ENCODE measurements around the gene ERVFRD-1.

Gene ERVFRD-1

DNA sequence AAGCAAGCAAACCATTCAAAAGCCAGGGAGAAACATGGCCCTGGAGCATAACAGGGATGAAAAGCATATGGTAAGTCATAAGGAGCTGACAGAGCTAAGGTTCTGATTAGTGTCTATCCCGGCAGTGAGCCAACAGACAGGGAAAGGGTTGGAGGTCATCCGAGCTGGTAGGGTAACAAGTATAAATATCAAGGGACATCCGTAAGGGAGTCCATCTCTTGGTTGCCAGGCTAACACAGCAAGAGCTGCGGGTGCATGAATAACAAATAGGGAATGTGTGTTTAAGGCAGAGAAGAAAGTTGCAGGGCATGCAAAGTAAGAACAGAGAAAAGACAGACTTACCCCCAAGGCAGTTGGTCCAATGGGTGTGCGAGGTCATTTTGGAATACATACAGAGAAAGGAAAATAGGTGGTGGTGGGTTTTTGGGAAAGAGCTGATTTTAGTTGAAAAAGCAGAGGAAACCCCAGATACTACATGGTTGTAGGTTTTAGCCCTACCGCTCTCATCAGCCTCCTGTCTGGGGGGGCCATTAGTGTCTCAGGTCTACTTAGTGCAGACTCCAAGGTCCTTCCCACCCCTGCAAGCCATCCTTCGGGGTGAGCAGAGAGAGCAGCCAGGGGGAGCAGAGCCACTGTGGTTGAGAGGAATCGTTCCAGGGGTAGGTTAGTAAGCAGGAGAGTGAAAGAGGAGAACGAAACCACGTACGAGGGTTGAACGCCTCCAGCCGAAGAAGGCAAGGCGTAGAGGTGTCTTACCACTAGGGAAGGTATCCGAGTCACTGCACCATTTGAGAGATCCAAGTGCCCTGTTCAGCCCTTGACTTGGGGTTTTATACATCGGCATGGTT, at the start of gene ERVFRD-1:
Gene ERVFRD-1 (minus strand): TSS at position 805 of the 848 bp plus-strand sequence. CDS start 6,415 bp downstream, outside the sequence.
- no peak within 1 kb of the TSS for H3K4me3 ChIP-seq (replicated peaks; ENCODE audit: low read depth, low read length)
- TF ChIP-seq, protein P1, sequence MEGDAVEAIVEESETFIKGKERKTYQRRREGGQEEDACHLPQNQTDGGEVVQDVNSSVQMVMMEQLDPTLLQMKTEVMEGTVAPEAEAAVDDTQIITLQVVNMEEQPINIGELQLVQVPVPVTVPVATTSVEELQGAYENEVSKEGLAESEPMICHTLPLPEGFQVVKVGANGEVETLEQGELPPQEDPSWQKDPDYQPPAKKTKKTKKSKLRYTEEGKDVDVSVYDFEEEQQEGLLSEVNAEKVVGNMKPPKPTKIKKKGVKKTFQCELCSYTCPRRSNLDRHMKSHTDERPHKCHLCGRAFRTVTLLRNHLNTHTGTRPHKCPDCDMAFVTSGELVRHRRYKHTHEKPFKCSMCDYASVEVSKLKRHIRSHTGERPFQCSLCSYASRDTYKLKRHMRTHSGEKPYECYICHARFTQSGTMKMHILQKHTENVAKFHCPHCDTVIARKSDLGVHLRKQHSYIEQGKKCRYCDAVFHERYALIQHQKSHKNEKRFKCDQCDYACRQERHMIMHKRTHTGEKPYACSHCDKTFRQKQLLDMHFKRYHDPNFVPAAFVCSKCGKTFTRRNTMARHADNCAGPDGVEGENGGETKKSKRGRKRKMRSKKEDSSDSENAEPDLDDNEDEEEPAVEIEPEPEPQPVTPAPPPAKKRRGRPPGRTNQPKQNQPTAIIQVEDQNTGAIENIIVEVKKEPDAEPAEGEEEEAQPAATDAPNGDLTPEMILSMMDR (IDR thresholded peaks at IDR 0.05; ENCODE audit: low read length, missing control alignments): no peak
- DNase-seq (ENCODE audit: low read depth): no peak

DNA sequence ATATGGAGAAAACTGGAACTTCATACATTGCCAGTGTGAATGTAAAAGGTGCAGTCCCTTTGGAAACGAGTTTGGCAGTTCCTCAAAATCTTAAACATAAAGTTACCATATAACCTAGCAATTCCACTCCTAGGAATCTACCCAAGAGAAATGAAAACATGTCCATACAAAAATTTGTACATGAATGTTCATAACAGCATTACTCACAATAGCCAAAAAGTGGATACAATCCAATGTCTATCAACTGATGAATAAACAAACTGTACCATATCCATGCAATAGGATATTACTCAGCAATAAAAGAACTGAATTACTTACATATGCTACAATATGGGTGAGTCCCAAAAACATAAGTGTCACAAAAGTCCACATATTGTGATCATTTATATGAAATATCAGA, 48.7 kb upstream of the ERVFRD-1 start:
- TF ChIP-seq, protein P1 (IDR thresholded peaks at IDR 0.05; ENCODE audit: low read length, missing control alignments): no peak
- DNase-seq (ENCODE audit: low read depth): peak; percentile 30
- no peak overlapping the region for H3K4me3 ChIP-seq (replicated peaks; ENCODE audit: low read depth, low read length)

GRCh38 chr6:11155589-11155988, 44.1 kb upstream of the ERVFRD-1 start:
- no peak overlapping the region for H3K4me3 ChIP-seq (replicated peaks; ENCODE audit: low read depth, low read length)
- TF ChIP-seq, protein P1 (IDR thresholded peaks at IDR 0.05; ENCODE audit: low read length, missing control alignments): no peak
- DNase-seq (ENCODE audit: low read depth): no peak

DNA sequence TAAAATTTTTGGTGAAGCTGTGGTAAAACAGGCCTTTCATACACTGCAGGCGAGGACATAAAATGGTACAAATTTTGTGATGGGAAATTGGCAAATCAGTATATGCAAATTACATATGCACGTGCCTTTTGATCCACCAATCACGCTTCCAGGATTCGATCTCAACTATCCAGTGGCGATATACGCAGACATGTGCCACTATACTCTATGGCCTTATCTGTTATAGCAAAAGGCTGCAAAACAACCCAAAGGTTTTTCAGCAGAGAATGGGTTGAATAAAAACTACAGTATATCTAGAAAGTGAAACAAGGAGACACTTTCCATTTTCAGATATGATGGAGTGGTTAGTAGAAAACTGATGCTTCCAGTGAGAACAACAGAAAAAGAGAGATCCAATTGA, 41.9 kb upstream of the ERVFRD-1 start:
- no peak overlapping the region for H3K4me3 ChIP-seq (replicated peaks; ENCODE audit: low read depth, low read length)
- TF ChIP-seq, protein P1 (IDR thresholded peaks at IDR 0.05; ENCODE audit: low read length, missing control alignments): no peak
- DNase-seq (ENCODE audit: low read depth): no peak

DNA sequence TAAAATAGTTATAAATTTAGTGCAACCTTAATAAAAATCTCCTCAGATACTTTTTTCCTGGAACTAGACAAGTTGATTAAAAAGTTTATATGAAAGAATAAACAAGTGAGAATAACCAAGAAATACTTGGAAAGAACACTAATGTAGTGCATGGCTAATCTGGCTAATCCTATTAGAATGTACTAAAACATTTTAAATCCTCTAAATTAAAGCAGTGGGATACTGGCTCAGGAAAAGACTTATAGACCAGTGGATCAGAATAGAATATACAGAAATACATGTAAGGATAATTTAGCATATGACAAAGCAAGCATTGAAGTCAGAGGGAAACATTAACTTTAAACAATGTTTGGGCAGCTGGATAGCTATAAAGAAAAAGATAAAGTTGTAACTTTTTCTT, 41.1 kb upstream of the ERVFRD-1 start:
- no peak for DNase-seq (ENCODE audit: low read depth)
- no peak overlapping the region for H3K4me3 ChIP-seq (replicated peaks; ENCODE audit: low read depth, low read length)
- TF ChIP-seq, protein P1 (IDR thresholded peaks at IDR 0.05; ENCODE audit: low read length, missing control alignments): no peak

GRCh38 chr6:11151488-11151887, 40.0 kb upstream of the ERVFRD-1 start:
- H3K4me3 ChIP-seq (replicated peaks; ENCODE audit: low read depth, low read length): no peak overlapping the region
- TF ChIP-seq, protein P1 (IDR thresholded peaks at IDR 0.05; ENCODE audit: low read length, missing control alignments): no peak
- DNase-seq (ENCODE audit: low read depth): no peak

DNA sequence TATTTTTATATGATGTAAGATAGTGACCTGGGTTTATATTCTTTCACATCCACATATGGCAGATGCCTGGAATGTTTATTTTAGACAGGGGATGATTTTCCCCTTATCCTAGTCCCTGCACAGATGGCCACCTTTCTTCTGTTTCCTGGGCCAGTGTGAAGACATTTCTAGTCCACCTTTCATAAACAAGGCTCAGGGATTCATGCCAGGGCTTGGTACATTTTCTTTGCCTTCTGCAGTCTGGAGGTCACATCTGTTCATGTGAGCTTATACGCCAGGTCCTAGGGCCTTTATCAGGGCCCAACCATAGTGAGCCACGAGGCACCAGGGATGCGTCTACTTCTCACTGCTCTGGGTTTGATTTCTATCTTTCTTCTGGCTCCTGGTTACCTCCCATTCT, 38.0 kb upstream of the ERVFRD-1 start:
- H3K4me3 ChIP-seq (replicated peaks; ENCODE audit: low read depth, low read length): no peak overlapping the region
- no peak for DNase-seq (ENCODE audit: low read depth)
- TF ChIP-seq, protein P1 (IDR thresholded peaks at IDR 0.05; ENCODE audit: low read length, missing control alignments): no peak
